CD4-positive, alpha-beta T cell (primary cell): Measurements from ENCODE around the gene NME4. TPM values are rescaled to one million over a fixed set of nuclear protein-coding genes. Genes with fewer than 3 reads are reported as not detected.
A peak's percentile ranks its signal among the peaks of the same experiment; 100 is the strongest.

Experiments used
- ATAC-seq: fragments of 200-7000 bp; cut with Tn5 transposase; one replicate; pipeline ENCODE4 v1.10.0; 2022; ENCODE audit warnings: mild to moderate bottlenecking; ENCODE audit not compliant: poor library complexity
- CTCF ChIA-PET: fragments of 350-600 bp; sonication (Branson Sonifier 250); formaldehyde crosslinking; loops from one replicate; lab custom pipeline; 2021; ENCODE audit warnings: antibody characterized with exemption, inconsistent platforms; lab: Charles Lee
- POLR2A ChIA-PET: fragments of 350-600 bp; sonication (Branson Sonifier 250); formaldehyde crosslinking; loops from one replicate; lab custom pipeline; 2021; ENCODE audit warnings: antibody characterized with exemption, inconsistent platforms; lab: Charles Lee
- DNase-seq, 14 experiments: peaks; one replicate each; pipeline ENCODE4 v3.0.0-alpha.2; 2013 to 2020; ENCODE audit warnings: mixed read lengths in 2 of 14
- H3K27ac ChIP-seq, 2 donors: one replicate each; pipeline versions ENCODE4 v1.5.1 to v1.7.0; 2013; ENCODE audit warnings: low read length in 2 of 2, low read depth in 1 of 2, mild to moderate bottlenecking in 1 of 2
- H3K27me3 ChIP-seq, 2 experiments: 1 replicate in 1 of 2; 2 replicates in 1 of 2; pipeline versions ENCODE4 v1.6.1 to v1.7.0; 2013; ENCODE audit warnings: low read length in 2 of 2, control low read depth in 1 of 2, mild to moderate bottlenecking in 1 of 2, moderate library complexity in 1 of 2; ENCODE audit not compliant: insufficient read depth in 2 of 2, control insufficient read depth in 1 of 2
- H3K36me3 ChIP-seq: one replicate; pipeline ENCODE4 v1.6.1; 2013; ENCODE audit warnings: low read length, control low read depth; ENCODE audit not compliant: insufficient read depth
- H3K4me1 ChIP-seq: one replicate; pipeline ENCODE4 v1.6.1; 2013; ENCODE audit warnings: low read length, control low read depth; ENCODE audit not compliant: insufficient read depth
- H3K4me3 ChIP-seq: one replicate; pipeline ENCODE4 v1.5.1; 2013; ENCODE audit warnings: mild to moderate bottlenecking, low read length, moderate library complexity
- H3K9me3 ChIP-seq, 2 experiments: 1 replicate in 1 of 2; 2 replicates in 1 of 2; pipeline versions ENCODE4 v1.6.1 to v1.7.0; 2013; ENCODE audit warnings: low read length in 2 of 2, mild to moderate bottlenecking in 2 of 2, control low read depth in 1 of 2, moderate library complexity in 1 of 2; ENCODE audit not compliant: control insufficient read depth in 1 of 2, insufficient read depth in 1 of 2
- H3K27ac Mint-ChIP-seq: one replicate; pipeline ENCODE4 v1.8.0; 2020; ENCODE audit warnings: mixed read lengths
- H3K27me3 Mint-ChIP-seq: one replicate; pipeline ENCODE4 v1.8.0; 2021; ENCODE audit warnings: mixed read lengths
- H3K36me3 Mint-ChIP-seq: one replicate; pipeline ENCODE4 v1.8.0; 2021; ENCODE audit warnings: low read depth, mixed read lengths
- H3K4me1 Mint-ChIP-seq: one replicate; pipeline ENCODE4 v1.8.0; 2021; ENCODE audit warnings: low read depth, mixed read lengths
- H3K4me3 Mint-ChIP-seq: one replicate; pipeline ENCODE4 v1.8.0; 2020; ENCODE audit warnings: mild to moderate bottlenecking, mixed read lengths
- H3K9me3 Mint-ChIP-seq: one replicate; pipeline ENCODE4 v1.8.0; 2020; ENCODE audit warnings: mixed read lengths
- CTCF ChIP-seq: fragments of 200-600 bp; IDR thresholded peaks from one replicate; pipeline ENCODE4 v1.8.0; 2022; ENCODE audit warnings: antibody characterized with exemption, mild to moderate bottlenecking
- intact Hi-C, 2 experiments: fragments of 100-400 bp; cut with DNase I in 1 of 2; cut with micrococcal nuclease in 1 of 2; formaldehyde crosslinking; loops; one replicate each; pipeline versions ENCODE4 v1.15.1 to v1.9.0; 2023 to 2025; cut with DNase I, micrococcal nuclease
- total RNA-seq, 174 experiments: library from RNA in 2 of 174; stranded (reverse) in 2 of 174; gene quantifications; one replicate each; pipeline ENCODE4 v1.2.3 and lab custom pipeline; 2021 to 2026

Gene NME4
- total RNA-seq, 2 experiments from 2014 or later: 31.2 to 32.6 TPM

- POLR2A ChIA-PET: interaction anchor here (1.4 kb wide), 1 partner anchor 101 kb away, joined by 3 read pairs; the partner anchor contains the start of gene CAPN15
- ATAC-seq (no peak), DNase-seq (no peak)
- no peaks in the 10 kb centered on the region for H3K9me3 ChIP-seq
- H3K27me3 ChIP-seq: no peaks in the 10 kb centered on the region
- no peak for TF ChIP-seq CTCF
- peaks cover 34% of the 10 kb centered on the region for H3K4me1 ChIP-seq
- Mint-ChIP-seq H3K9me3 (no peaks in the 10 kb centered on the region), H3K27ac (peak overlapping the region; percentile 74), H3K4me3 (peak overlapping the region; percentile 91), H3K27me3 (no peaks in the 10 kb centered on the region), H3K36me3 (peaks cover 23% of the 10 kb centered on the region), H3K4me1 (peaks cover 44% of the 10 kb centered on the region)
- CTCF ChIA-PET: no interaction called here
- H3K27ac ChIP-seq: no peak overlapping the region
- intact Hi-C loops: loop anchor here in 1 of 2 experiments (5.0 kb wide), 2 partner anchors 75 to 100 kb away; partner anchors contain the start of genes AXIN1 and CAPN15
- no peaks in the 10 kb centered on the region for H3K36me3 ChIP-seq
- peak overlapping the region; percentile 53 for H3K4me3 ChIP-seq
Observed at GRCh38 chr16:427250-427649, 30.3 kb downstream of the NME4 start.

GRCh38 chr16:430904-431303 is 33.9 kb downstream of the NME4 start:
- Mint-ChIP-seq H3K4me1 (peaks cover 31% of the 10 kb centered on the region), H3K36me3 (peaks cover 28% of the 10 kb centered on the region), H3K9me3 (no peaks in the 10 kb centered on the region), H3K27me3 (no peaks in the 10 kb centered on the region), H3K27ac (no peak overlapping the region), H3K4me3 (no peak overlapping the region)
- POLR2A ChIA-PET: no interaction called here
- no peak for DNase-seq
- CTCF ChIA-PET: no interaction called here
- TF ChIP-seq CTCF: no peak
- intact Hi-C loops: no loop called here
- Histone ChIP-seq H3K27ac (no peak overlapping the region), H3K36me3 (no peaks in the 10 kb centered on the region), H3K4me3 (no peak overlapping the region), H3K27me3 (no peaks in the 10 kb centered on the region), H3K9me3 (no peaks in the 10 kb centered on the region), H3K4me1 (peaks cover 20% of the 10 kb centered on the region)
- no peak for ATAC-seq

- Mint-ChIP-seq H3K27ac (no peak overlapping the region), H3K4me1 (peaks cover 5% of the 10 kb centered on the region), H3K4me3 (no peak overlapping the region), H3K27me3 (no peaks in the 10 kb centered on the region), H3K9me3 (no peaks in the 10 kb centered on the region), H3K36me3 (peaks cover 6% of the 10 kb centered on the region)
- ATAC-seq (no peak), DNase-seq (no peak)
- ChIA-PET CTCF (no interaction called here), POLR2A (no interaction called here)
- H3K36me3 ChIP-seq: no peaks in the 10 kb centered on the region
- H3K27me3 ChIP-seq: no peaks in the 10 kb centered on the region
- H3K4me3 ChIP-seq: no peak overlapping the region
- intact Hi-C loops: no loop called here
- no peaks in the 10 kb centered on the region for H3K4me1 ChIP-seq
- no peak for TF ChIP-seq CTCF
- H3K27ac ChIP-seq: no peak overlapping the region
- H3K9me3 ChIP-seq: no peaks in the 10 kb centered on the region
Observed at GRCh38 chr16:440627-441026, 43.6 kb downstream of the NME4 start.
